GM10266 (cell line): ENCODE data around the gene NPHP3.

ENCODE experiments used
- DNase-seq: peaks from one replicate; pipeline ENCODE4 v3.0.0; 2012; ENCODE audit errors: extremely low spot score
- TF ChIP-seq, protein P1 (sequence below): IDR thresholded peaks from 2 replicates; pipeline ENCODE4 v1.5.1; 2012; ENCODE audit warnings: mild to moderate bottlenecking, low read depth; ENCODE audit not compliant: control insufficient read depth, insufficient read depth; ENCODE audit errors: missing control alignments

Gene NPHP3

DNA sequence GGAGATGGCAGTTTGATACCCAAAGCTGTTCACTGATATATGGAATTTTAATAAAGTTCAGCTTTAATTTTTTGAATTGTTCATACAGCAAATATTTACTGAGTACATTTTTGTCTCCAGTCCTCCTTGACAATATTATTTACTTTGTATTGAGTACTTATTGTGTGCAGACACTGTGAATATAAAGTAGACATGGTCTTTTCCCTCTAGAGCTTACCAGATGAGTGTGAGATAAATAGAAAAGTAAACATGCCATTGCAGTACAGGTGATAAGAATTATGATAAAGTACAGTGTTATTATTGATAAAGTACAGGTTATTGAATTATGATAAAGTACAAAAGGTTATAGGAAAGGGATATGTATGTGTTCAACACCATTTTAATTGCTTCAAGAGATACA lies 60.0 kb downstream of the NPHP3 start:
- no peak for DNase-seq
- TF ChIP-seq, protein P1, sequence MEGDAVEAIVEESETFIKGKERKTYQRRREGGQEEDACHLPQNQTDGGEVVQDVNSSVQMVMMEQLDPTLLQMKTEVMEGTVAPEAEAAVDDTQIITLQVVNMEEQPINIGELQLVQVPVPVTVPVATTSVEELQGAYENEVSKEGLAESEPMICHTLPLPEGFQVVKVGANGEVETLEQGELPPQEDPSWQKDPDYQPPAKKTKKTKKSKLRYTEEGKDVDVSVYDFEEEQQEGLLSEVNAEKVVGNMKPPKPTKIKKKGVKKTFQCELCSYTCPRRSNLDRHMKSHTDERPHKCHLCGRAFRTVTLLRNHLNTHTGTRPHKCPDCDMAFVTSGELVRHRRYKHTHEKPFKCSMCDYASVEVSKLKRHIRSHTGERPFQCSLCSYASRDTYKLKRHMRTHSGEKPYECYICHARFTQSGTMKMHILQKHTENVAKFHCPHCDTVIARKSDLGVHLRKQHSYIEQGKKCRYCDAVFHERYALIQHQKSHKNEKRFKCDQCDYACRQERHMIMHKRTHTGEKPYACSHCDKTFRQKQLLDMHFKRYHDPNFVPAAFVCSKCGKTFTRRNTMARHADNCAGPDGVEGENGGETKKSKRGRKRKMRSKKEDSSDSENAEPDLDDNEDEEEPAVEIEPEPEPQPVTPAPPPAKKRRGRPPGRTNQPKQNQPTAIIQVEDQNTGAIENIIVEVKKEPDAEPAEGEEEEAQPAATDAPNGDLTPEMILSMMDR, result no peak

DNA sequence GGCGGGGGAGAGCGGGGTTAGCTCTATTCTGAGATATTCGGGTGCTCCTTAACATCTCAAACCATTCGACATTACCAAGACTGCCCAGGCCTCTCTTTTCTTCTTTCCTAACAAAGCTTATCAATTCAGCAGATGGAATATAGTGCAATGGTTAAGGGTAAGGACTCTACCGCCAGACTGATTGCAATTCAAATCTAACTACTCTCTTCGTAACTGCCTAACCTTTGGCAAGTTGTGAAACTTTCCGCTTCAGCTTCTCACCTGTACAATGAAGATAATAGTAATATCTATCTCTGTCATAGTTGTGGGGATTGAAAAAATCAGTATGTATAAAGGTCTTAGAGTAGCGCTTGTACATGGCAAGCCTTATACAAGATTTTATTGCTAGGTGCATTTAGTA lies 61.1 kb downstream of the NPHP3 start:
- TF ChIP-seq, protein P1, result no peak
- DNase-seq, result no peak

DNA sequence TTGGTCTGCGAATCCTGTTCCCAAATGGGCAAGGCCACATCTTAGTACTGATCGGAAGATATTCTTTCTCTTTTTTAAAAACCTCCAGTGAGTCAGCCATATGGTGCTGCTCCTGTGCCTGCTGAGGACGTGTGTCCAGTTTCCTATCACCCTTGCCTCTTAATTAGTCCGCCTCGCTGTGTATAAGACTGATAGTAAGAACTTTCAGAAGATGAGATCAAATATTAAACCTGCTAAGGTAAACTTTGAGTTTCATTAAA lies 61.5 kb downstream of the NPHP3 start:
- DNase-seq, result no peak

DNA sequence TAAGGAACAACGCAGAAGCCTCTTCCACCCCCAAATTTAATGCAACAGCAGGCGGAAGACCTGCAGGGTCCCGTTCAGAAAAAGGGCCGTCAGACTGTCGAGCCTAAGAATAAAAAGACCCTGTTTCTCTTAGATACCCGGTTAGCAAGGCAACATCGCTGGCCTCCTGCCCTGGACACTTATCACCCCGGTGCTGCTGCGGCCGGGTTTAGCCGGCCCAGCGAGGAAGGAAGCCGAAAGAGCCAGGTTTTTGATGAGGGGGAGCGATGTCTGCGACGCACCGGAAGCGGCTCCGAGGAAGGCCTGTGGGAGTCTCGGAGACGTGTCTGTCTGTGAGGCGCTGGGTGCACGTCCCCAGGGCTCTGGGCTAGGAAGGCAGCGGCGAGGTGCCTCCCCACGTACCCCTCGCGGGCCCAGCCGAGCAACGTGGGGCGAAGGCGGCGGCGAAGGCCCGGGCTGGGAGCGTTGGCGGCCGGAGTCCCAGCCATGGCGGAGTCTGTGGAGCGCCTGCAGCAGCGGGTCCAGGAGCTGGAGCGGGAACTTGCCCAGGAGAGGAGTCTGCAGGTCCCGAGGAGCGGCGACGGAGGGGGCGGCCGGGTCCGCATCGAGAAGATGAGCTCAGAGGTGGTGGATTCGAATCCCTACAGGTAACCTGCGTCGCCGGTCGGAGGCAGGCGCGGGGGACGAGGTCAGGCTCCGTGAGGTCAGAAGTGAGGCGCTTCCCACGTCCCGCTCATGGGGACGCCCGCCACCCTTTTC lies 62.0 kb downstream of the NPHP3 start, which contains the start of gene UBA5:
TSS of gene UBA5 (plus strand) at position 278 of the 759 bp plus-strand sequence. CDS start at position 487, 209 bp downstream.
- TF ChIP-seq, protein P1, result peak; percentile 4
- DNase-seq, result peak; percentile 74

More for the DNA sequence above, 61.5 kb downstream of the NPHP3 start:
- TF ChIP-seq, protein P1, result no peak

DNA sequence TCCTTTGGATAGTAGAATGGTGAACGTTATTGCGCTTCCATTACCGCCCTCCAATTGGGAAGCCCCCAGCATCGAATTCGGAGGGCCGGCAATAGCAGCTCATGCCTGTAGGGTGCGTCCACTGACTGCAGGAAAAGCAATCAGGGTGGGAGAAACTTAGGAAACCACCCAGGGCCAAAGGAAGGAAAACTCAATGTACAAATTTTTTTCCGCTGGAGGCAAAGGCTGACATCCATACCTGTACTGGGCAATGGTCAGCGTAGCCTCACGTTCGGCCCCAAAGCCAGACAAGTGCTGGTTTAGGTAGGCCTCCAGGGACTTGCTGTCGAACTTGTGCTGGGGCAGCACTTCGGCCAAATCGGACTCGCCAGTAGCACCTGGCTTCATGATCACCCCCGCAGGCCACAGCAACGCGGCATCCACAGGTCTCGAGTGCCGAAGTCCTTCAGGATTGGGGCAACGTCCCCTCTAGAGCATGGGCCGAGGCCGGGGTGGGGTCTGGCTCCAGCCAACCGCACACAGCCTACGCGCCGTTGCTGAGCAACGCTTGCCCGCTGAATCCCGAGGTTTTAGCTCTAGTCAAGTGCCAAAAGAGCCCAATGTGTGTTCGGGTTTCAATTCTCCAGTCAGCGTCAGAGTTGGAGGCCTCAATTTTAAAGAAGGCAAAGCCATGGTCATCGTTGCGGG lies 62.7 kb downstream of the NPHP3 start, which contains the start of gene ACAD11:
TSS of gene ACAD11 (minus strand) at position 445 of the 687 bp plus-strand sequence. CDS start at position 387, 58 bp downstream.
- TF ChIP-seq, protein P1, result peak; percentile 73
- peak; percentile 69 for DNase-seq

DNA sequence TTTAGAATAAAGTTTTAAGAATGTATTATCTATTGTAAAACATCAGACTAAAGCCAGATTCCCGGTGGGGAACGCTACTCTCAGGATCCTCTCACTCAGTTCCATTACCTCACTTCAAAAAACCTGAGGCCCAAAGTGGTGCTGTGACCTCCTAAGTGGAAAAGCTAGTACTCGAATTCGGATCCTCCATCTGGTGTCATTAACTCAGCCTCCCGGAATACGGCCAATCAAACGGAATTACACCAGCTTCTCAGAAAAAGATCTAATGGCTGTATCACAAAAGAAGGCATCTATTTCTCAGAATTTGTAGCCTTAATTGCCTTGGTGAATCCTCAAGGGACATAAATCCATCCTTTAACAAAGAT lies 63.2 kb downstream of the NPHP3 start:
- TF ChIP-seq, protein P1, result no peak
- DNase-seq, result peak; percentile 11
